T-helper 2 cell treated with Interferon-gamma antibody and Interleukin-4, amounts not matched to agents 5 μg/mL and 100 μg/mL, for 36 hours (primary cell): ENCODE results near the gene TTLL3.
A peak's percentile ranks its signal among the peaks of the same experiment; 100 is the strongest.
"Not testable (repeated sequence)": the region's sequence is repeated elsewhere in the genome, so short reads cannot be mapped to it uniquely, and the experiment has no call there.

Experiments
- DNase-seq: peaks from one replicate; pipeline ENCODE4 v3.0.0; 2021; ENCODE audit warnings: low spot score
- H3K27ac Mint-ChIP-seq: one replicate; pipeline ENCODE4 v1.8.0; 2021; ENCODE audit warnings: mild to moderate bottlenecking, mixed read lengths
- H3K27me3 Mint-ChIP-seq: one replicate; pipeline ENCODE4 v1.8.0; 2021; ENCODE audit warnings: low read depth, mixed read lengths
- H3K36me3 Mint-ChIP-seq: one replicate; pipeline ENCODE4 v1.8.0; 2021; ENCODE audit warnings: low read depth, mixed read lengths
- H3K4me1 Mint-ChIP-seq: one replicate; pipeline ENCODE4 v1.8.0; 2021; ENCODE audit warnings: low read depth, mixed read lengths
- H3K4me3 Mint-ChIP-seq: one replicate; pipeline ENCODE4 v1.8.0; 2022; ENCODE audit warnings: mild to moderate bottlenecking, moderate library complexity, mixed read lengths
- H3K9me3 Mint-ChIP-seq: one replicate; pipeline ENCODE4 v1.8.0; 2021; ENCODE audit warnings: mixed read lengths

TTLL3 gene

GRCh38 chr3:9848860-9849259, 38.8 kb downstream of the TTLL3 start:
- not testable (repeated sequence) for H3K36me3 Mint-ChIP-seq, H3K9me3 Mint-ChIP-seq, H3K4me3 Mint-ChIP-seq, DNase-seq, H3K27ac Mint-ChIP-seq
- peaks cover 30% of the 10 kb centered on the region for H3K27me3 Mint-ChIP-seq
- H3K4me1 Mint-ChIP-seq, result peaks cover 17% of the 10 kb centered on the region

- H3K9me3 Mint-ChIP-seq, H3K36me3 Mint-ChIP-seq, DNase-seq, H3K4me3 Mint-ChIP-seq, H3K4me1 Mint-ChIP-seq, H3K27ac Mint-ChIP-seq: not testable (repeated sequence)
- H3K27me3 Mint-ChIP-seq, result peaks cover 36% of the 10 kb centered on the region
Measured at GRCh38 chr3:9851383-9851782, 41.3 kb downstream of the TTLL3 start.

GRCh38 chr3:9851926-9852325, 41.9 kb downstream of the TTLL3 start:
- not testable (repeated sequence) for H3K36me3 Mint-ChIP-seq, H3K4me1 Mint-ChIP-seq, H3K9me3 Mint-ChIP-seq, H3K4me3 Mint-ChIP-seq, H3K27ac Mint-ChIP-seq, DNase-seq
- H3K27me3 Mint-ChIP-seq, result peaks cover 36% of the 10 kb centered on the region

- no peak overlapping the region for H3K27ac Mint-ChIP-seq
- H3K4me3 Mint-ChIP-seq, result no peak overlapping the region
- no peak for DNase-seq
- peaks cover 36% of the 10 kb centered on the region for H3K27me3 Mint-ChIP-seq
- H3K4me1 Mint-ChIP-seq, result peaks cover 7% of the 10 kb centered on the region
- H3K36me3 Mint-ChIP-seq, result no peaks in the 10 kb centered on the region
- no peaks in the 10 kb centered on the region for H3K9me3 Mint-ChIP-seq
Measured at GRCh38 chr3:9852528-9852927, 42.5 kb downstream of the TTLL3 start.

- H3K27ac Mint-ChIP-seq, H3K4me1 Mint-ChIP-seq, H3K36me3 Mint-ChIP-seq, H3K9me3 Mint-ChIP-seq, DNase-seq, H3K4me3 Mint-ChIP-seq: not testable (repeated sequence)
- H3K27me3 Mint-ChIP-seq, result peaks cover 36% of the 10 kb centered on the region
Measured at GRCh38 chr3:9854291-9854940, 44.4 kb downstream of the TTLL3 start.

- Mint-ChIP-seq H3K9me3 (no peaks in the 10 kb centered on the region), H3K36me3 (no peaks in the 10 kb centered on the region), H3K27ac (no peak overlapping the region), H3K4me3 (no peak overlapping the region), H3K27me3 (peaks cover 35% of the 10 kb centered on the region), H3K4me1 (peaks cover 7% of the 10 kb centered on the region)
- no peak for DNase-seq
Measured at GRCh38 chr3:9855594-9855993, 45.5 kb downstream of the TTLL3 start.

GRCh38 chr3:9859530-9860025, 49.5 kb downstream of the TTLL3 start:
- Mint-ChIP-seq H3K36me3 (no peaks in the 10 kb centered on the region), H3K27me3 (peaks cover 13% of the 10 kb centered on the region), H3K9me3 (no peaks in the 10 kb centered on the region), H3K4me1 (no peaks in the 10 kb centered on the region), H3K4me3 (no peak overlapping the region), H3K27ac (no peak overlapping the region)
- no peak for DNase-seq

- DNase-seq, result no peak
- H3K36me3 Mint-ChIP-seq, result no peaks in the 10 kb centered on the region
- H3K4me1 Mint-ChIP-seq, result no peaks in the 10 kb centered on the region
- no peak overlapping the region for H3K4me3 Mint-ChIP-seq
- H3K27ac Mint-ChIP-seq, result no peak overlapping the region
- H3K27me3 Mint-ChIP-seq, result peaks cover 12% of the 10 kb centered on the region
- H3K9me3 Mint-ChIP-seq, result no peaks in the 10 kb centered on the region
Measured at GRCh38 chr3:9861201-9861600, 51.1 kb downstream of the TTLL3 start.

GRCh38 chr3:9861626-9862130, 51.6 kb downstream of the TTLL3 start:
- DNase-seq, result no peak
- no peaks in the 10 kb centered on the region for H3K36me3 Mint-ChIP-seq
- no peaks in the 10 kb centered on the region for H3K4me1 Mint-ChIP-seq
- no peak overlapping the region for H3K4me3 Mint-ChIP-seq
- no peak overlapping the region for H3K27ac Mint-ChIP-seq
- no peaks in the 10 kb centered on the region for H3K9me3 Mint-ChIP-seq
- peaks cover 12% of the 10 kb centered on the region for H3K27me3 Mint-ChIP-seq

GRCh38 chr3:9862391-9863057, 52.5 kb downstream of the TTLL3 start:
- no peak overlapping the region for H3K4me3 Mint-ChIP-seq
- DNase-seq, result peak; percentile 25
- H3K27me3 Mint-ChIP-seq, result peaks cover 12% of the 10 kb centered on the region
- no peaks in the 10 kb centered on the region for H3K9me3 Mint-ChIP-seq
- H3K27ac Mint-ChIP-seq, result no peak overlapping the region
- H3K36me3 Mint-ChIP-seq, result no peaks in the 10 kb centered on the region
- H3K4me1 Mint-ChIP-seq, result no peaks in the 10 kb centered on the region

GRCh38 chr3:9863058-9863772, 53.2 kb downstream of the TTLL3 start:
- Mint-ChIP-seq H3K27me3 (peaks cover 12% of the 10 kb centered on the region), H3K4me3 (no peak overlapping the region)

GRCh38 chr3:9864200-9864927, 54.3 kb downstream of the TTLL3 start:
- Mint-ChIP-seq H3K4me3 (no peak overlapping the region), H3K27ac (no peak overlapping the region), H3K27me3 (peaks cover 12% of the 10 kb centered on the region), H3K9me3 (no peaks in the 10 kb centered on the region), H3K4me1 (no peaks in the 10 kb centered on the region), H3K36me3 (no peaks in the 10 kb centered on the region)
- DNase-seq, result no peak

More at GRCh38 chr3:9863058-9863772, 53.2 kb downstream of the TTLL3 start:
- Mint-ChIP-seq H3K9me3 (no peaks in the 10 kb centered on the region), H3K27ac (no peak overlapping the region), H3K36me3 (no peaks in the 10 kb centered on the region), H3K4me1 (no peaks in the 10 kb centered on the region)
- no peak for DNase-seq

- H3K4me3 Mint-ChIP-seq, H3K36me3 Mint-ChIP-seq, H3K9me3 Mint-ChIP-seq, H3K4me1 Mint-ChIP-seq, H3K27ac Mint-ChIP-seq, DNase-seq: not testable (repeated sequence)
- peaks cover 15% of the 10 kb centered on the region for H3K27me3 Mint-ChIP-seq
Measured at GRCh38 chr3:9865125-9865637, 55.1 kb downstream of the TTLL3 start.
